ENCODE results near the gene MYL11.

GRCh38 chr16:30357715-30358576 lies 16.7 kb upstream of the MYL11 start:
- TF ChIP-seq CTCF (optimal IDR thresholded peaks at IDR 0.05 in 1 of 3, IDR thresholded peaks at IDR 0.05 in 1 of 3, conservative IDR thresholded peaks at IDR 0.05 in 1 of 3; ENCODE audit: extremely low read depth in 1 of 3, insufficient read depth in 2 of 3, low read length in 3 of 3) (no peak), EZH2 (IDR thresholded peaks at IDR 0.05; ENCODE audit: low read length) (no peak)
